Endothelial cell of umbilical vein (primary cell): ENCODE results near the gene ACVRL1. TPM values are rescaled to one million over a fixed set of nuclear protein-coding genes. Genes with fewer than 3 reads are reported as not detected.

Experiments used
- BruUV-seq: library from RNA; stranded (reverse); fragments of 400-500 nt; replicated peaks from 2 replicates; lab custom pipeline; 2021; lab: Mats Ljungman, UMichigan
- CTCF ChIA-PET: fragments of 300-600, 350-600 bp; sonication (Branson Sonifier 250); formaldehyde crosslinking; loops from one replicate; lab custom pipeline; 2021; ENCODE audit warnings: antibody characterized with exemption, inconsistent platforms; lab: Charles Lee
- POLR2A ChIA-PET: fragments of 300-600, 350-600 bp; sonication (Branson Sonifier 250); formaldehyde crosslinking; loops from one replicate; lab custom pipeline; 2021; ENCODE audit warnings: antibody characterized with exemption, inconsistent platforms; lab: Charles Lee
- DNase-seq: peaks from one replicate; pipeline ENCODE4 v3.0.0-alpha.2; 2011; ENCODE audit warnings: low read depth, low spot score
- FAIRE-seq: peaks from 2 replicates; lab custom pipeline; 2011; peaks lifted over from hg19 to GRCh38; lab: Jason Lieb, UNC
- H2AFZ ChIP-seq: 2 replicates; pipeline ENCODE4 v1.6.0; 2012; ENCODE audit warnings: low read depth, low read length, control low read depth, inconsistent platforms
- H3K27ac ChIP-seq: 2 replicates; pipeline ENCODE4 v1.5.1; 2011; ENCODE audit warnings: low read depth, mild to moderate bottlenecking, control low read depth, low read length, moderate library complexity; ENCODE audit not compliant: insufficient read depth
- H3K27me3 ChIP-seq, 2 experiments: 2 replicates each; pipeline versions ENCODE4 v1.6.0 to v1.6.1; 2011; ENCODE audit warnings: low read length in 2 of 2, mixed read lengths in 1 of 2; ENCODE audit not compliant: control insufficient read depth in 2 of 2, insufficient read depth in 2 of 2
- H3K36me3 ChIP-seq, 2 experiments: 2 replicates in 1 of 2; 3 replicates in 1 of 2; pipeline ENCODE4 v1.5.1; 2011; ENCODE audit warnings: low read length in 2 of 2, mild to moderate bottlenecking in 1 of 2, moderate library complexity in 1 of 2; ENCODE audit not compliant: control insufficient read depth in 2 of 2, insufficient read depth in 2 of 2; ENCODE audit errors: extremely low read depth in 1 of 2
- H3K4me1 ChIP-seq: 3 replicates; pipeline ENCODE4 v1.5.1; 2011; ENCODE audit warnings: mild to moderate bottlenecking, low read length; ENCODE audit not compliant: control insufficient read depth, insufficient read depth; ENCODE audit errors: extremely low read depth
- H3K4me2 ChIP-seq: 2 replicates; pipeline ENCODE4 v1.6.1; 2011; ENCODE audit warnings: low read length, control low read depth, mixed read lengths; ENCODE audit not compliant: insufficient read depth
- H3K4me3 ChIP-seq, 3 experiments: fragments of 200-600 bp in 1 of 3; sonication (generic), shearing (Covaris generic) in 1 of 3; replicated peaks in 1 of 3; 2 replicates each; pipeline ENCODE4 v1.5.1; 2011 to 2016; ENCODE audit warnings: control low read depth in 3 of 3, low read length in 3 of 3, mild to moderate bottlenecking in 2 of 3, inconsistent platforms in 1 of 3, low read depth in 1 of 3, moderate library complexity in 1 of 3; ENCODE audit not compliant: insufficient read depth in 1 of 3
- H3K79me2 ChIP-seq: 2 replicates; pipeline ENCODE4 v1.6.0; 2012; ENCODE audit warnings: low read length, inconsistent platforms; ENCODE audit not compliant: control insufficient read depth, insufficient read depth
- H3K9ac ChIP-seq: replicated peaks from 2 replicates; pipeline ENCODE3; 2011; ENCODE audit warnings: low read length, control low read depth; ENCODE audit not compliant: insufficient read depth; ENCODE audit errors: extremely low read depth
- H3K9me1 ChIP-seq: replicated peaks from 3 replicates; pipeline ENCODE4 v1.6.0; 2011; ENCODE audit warnings: mild to moderate bottlenecking, low read length; ENCODE audit not compliant: control insufficient read depth, insufficient read depth; ENCODE audit errors: extremely low read depth
- H3K9me3 ChIP-seq: replicated peaks from 2 replicates; pipeline ENCODE4 v1.5.1; 2012; ENCODE audit warnings: low read length, inconsistent platforms; ENCODE audit not compliant: control insufficient read depth, insufficient read depth
- H4K20me1 ChIP-seq: replicated peaks from 2 replicates; pipeline ENCODE3; 2011; ENCODE audit warnings: mild to moderate bottlenecking, low read length; ENCODE audit not compliant: control insufficient read depth, insufficient read depth; ENCODE audit errors: extremely low read depth
- CTCF ChIP-seq, 2 donors: IDR thresholded peaks; 1 replicate in 1 of 2; 2 replicates in 1 of 2; pipeline ENCODE4 v1.5.1; 2011; ENCODE audit warnings: low read length in 2 of 2, mild to moderate bottlenecking in 2 of 2, moderate library complexity in 2 of 2, control low read depth in 1 of 2, inconsistent platforms in 1 of 2, low read depth in 1 of 2; ENCODE audit not compliant: insufficient read depth in 1 of 2; ENCODE audit errors: extremely low read depth in 1 of 2
- FOS ChIP-seq: IDR thresholded peaks from 2 replicates; pipeline ENCODE4 v1.6.1; 2011; ENCODE audit warnings: mild to moderate bottlenecking, low read length, moderate library complexity, borderline replicate concordance; ENCODE audit not compliant: insufficient read depth
- GATA2 ChIP-seq: IDR thresholded peaks from 2 replicates; pipeline ENCODE4 v1.7.0; 2011; ENCODE audit warnings: low read depth, mild to moderate bottlenecking, moderate library complexity, mixed read lengths, low read length; ENCODE audit not compliant: insufficient read length, insufficient read depth
- JUN ChIP-seq: IDR thresholded peaks from 2 replicates; pipeline ENCODE4 v1.6.1; 2011; ENCODE audit warnings: borderline replicate concordance, low read depth; ENCODE audit not compliant: insufficient read length, insufficient read depth
- MAX ChIP-seq: IDR thresholded peaks from 2 replicates; pipeline ENCODE4 v1.6.1; 2011; ENCODE audit not compliant: insufficient read depth, insufficient read length
- MYC ChIP-seq: IDR thresholded peaks from one replicate; pipeline ENCODE4 v1.6.1; 2011; ENCODE audit warnings: mild to moderate bottlenecking, low read depth, low read length
- POLR2A ChIP-seq: IDR thresholded peaks from 2 replicates; pipeline ENCODE4 v1.6.1; 2012; ENCODE audit warnings: low read depth, mild to moderate bottlenecking, control low read depth, low read length
- POLR2AphosphoS5 ChIP-seq: IDR thresholded peaks from 2 replicates; pipeline ENCODE4 v1.6.1; 2012; ENCODE audit warnings: low read depth, mild to moderate bottlenecking, control low read depth, low read length, moderate library complexity; ENCODE audit not compliant: insufficient read depth
- dilution Hi-C: fragments of 300-500 bp; cut with MboI; formaldehyde crosslinking; loops from one replicate; pipeline ENCODE4 v1.15.0; 2019; ENCODE audit warnings: low sequenced_read_pairs; ENCODE audit not compliant: extremely low pct_ligation_motif_present
- intact Hi-C: fragments of 100-400 bp; cut with micrococcal nuclease; formaldehyde crosslinking; loops from one replicate; pipeline ENCODE4 v1.10.0; 2022
- polyA plus RNA-seq, 4 experiments: library from polyadenylated mRNA; depleted of rRNA in 3 of 4; stranded (reverse) in 3 of 4; unstranded in 1 of 4; fragments of >200 nt; gene quantifications; 2 replicates each; pipeline versions ENCODE4 v1.2.1 to v1.2.3, GENCODE V29; 2011 to 2012; ENCODE audit warnings: missing spikeins in 1 of 4
- total RNA-seq: library from RNA; stranded (reverse); gene quantifications from 2 replicates; pipeline ENCODE4 v1.2.3, GENCODE V29; 2021

ACVRL1 gene
- total and polyA plus RNA-seq, 2 donors (not counting 3 experiments of a cell fraction or from before 2014, with no cell fraction given), result 355 to 404 TPM

GRCh38 chr12:51862947-51863346 is 44.4 kb upstream of the ACVRL1 start:
- no peak overlapping the region for H3K27ac ChIP-seq
- POLR2A ChIA-PET, result no interaction called here
- peak overlapping the region; percentile 13 for H2AFZ ChIP-seq
- no peaks in the 10 kb centered on the region for H4K20me1 ChIP-seq
- H3K4me1 ChIP-seq, result no peaks in the 10 kb centered on the region
- FAIRE-seq, result no peak
- no peak overlapping the region for H3K4me3 ChIP-seq
- CTCF ChIA-PET, result interaction anchor here (0.7 to 3.8 kb wide), 5 partner anchors 10 to 252 kb away, joined by 3 to 32 read pairs (median 8); no protein-coding TSS in a partner anchor
- no peaks in the 10 kb centered on the region for H3K27me3 ChIP-seq
- no peak overlapping the region for H3K4me2 ChIP-seq
- no peaks in the 10 kb centered on the region for H3K36me3 ChIP-seq
- no peak for TF ChIP-seq CTCF (IDR thresholded peaks at IDR 0.05; ENCODE audit: extremely low read depth in 1 of 2, insufficient read depth in 1 of 2, low read depth in 1 of 2, low read length in 2 of 2)
- no peak for TF ChIP-seq JUN
- TF ChIP-seq POLR2AphosphoS5, result no peak
- no peak for TF ChIP-seq MAX
- TF ChIP-seq GATA2, result no peak
- TF ChIP-seq FOS, result no peak
- TF ChIP-seq MYC, result no peak
- no peak for TF ChIP-seq POLR2A
- BruUV-seq, result no TSS peak
- H3K9ac ChIP-seq, result no peak overlapping the region
- H3K9me3 ChIP-seq, result no peaks in the 10 kb centered on the region
- dilution Hi-C loops, result no loop called here
- H3K9me1 ChIP-seq, result no peaks in the 10 kb centered on the region
- no peak for DNase-seq
- H3K79me2 ChIP-seq, result no peaks in the 10 kb centered on the region
- intact Hi-C loops, result no loop called here
